Tibial nerve (tissue), 3 donors: ENCODE measurements around the gene CMIP.

Source experiments
- CTCF ChIP-seq, 5 experiments: fragments of 200-600 bp in 3 of 5; fragments of 450-650 bp in 2 of 5; sonication (generic) in 3 of 5; IDR thresholded peaks; one replicate each; pipeline ENCODE4 v1.5.1; 2016 to 2019; ENCODE audit warnings: antibody characterized with exemption in 5 of 5, mild to moderate bottlenecking in 3 of 5, moderate library complexity in 2 of 5
- POLR2A ChIP-seq, 2 donors: fragments of 450-650 bp; IDR thresholded peaks; one replicate each; pipeline ENCODE4 v1.6.1; 2017; ENCODE audit warnings: antibody characterized with exemption in 2 of 2, mild to moderate bottlenecking in 2 of 2, moderate library complexity in 2 of 2

GRCh38 chr16:81448154-81449131 lies 3.8 kb downstream of the CMIP start:
- no peak for TF ChIP-seq CTCF (IDR thresholded peaks at IDR 0.05)
- no peak for TF ChIP-seq POLR2A (IDR thresholded peaks at IDR 0.05)
